DMS153 (cell line): ENCODE results near the gene MIDN.

ENCODE experiments used
- DNase-seq: peaks from one replicate; lab custom pipeline; 2025; lab: John Stamatoyannopoulos, UW

Gene MIDN

GRCh38 chr19:1258707-1259205 is 10.4 kb downstream of the MIDN start:
- DNase-seq, result no peak

DNA sequence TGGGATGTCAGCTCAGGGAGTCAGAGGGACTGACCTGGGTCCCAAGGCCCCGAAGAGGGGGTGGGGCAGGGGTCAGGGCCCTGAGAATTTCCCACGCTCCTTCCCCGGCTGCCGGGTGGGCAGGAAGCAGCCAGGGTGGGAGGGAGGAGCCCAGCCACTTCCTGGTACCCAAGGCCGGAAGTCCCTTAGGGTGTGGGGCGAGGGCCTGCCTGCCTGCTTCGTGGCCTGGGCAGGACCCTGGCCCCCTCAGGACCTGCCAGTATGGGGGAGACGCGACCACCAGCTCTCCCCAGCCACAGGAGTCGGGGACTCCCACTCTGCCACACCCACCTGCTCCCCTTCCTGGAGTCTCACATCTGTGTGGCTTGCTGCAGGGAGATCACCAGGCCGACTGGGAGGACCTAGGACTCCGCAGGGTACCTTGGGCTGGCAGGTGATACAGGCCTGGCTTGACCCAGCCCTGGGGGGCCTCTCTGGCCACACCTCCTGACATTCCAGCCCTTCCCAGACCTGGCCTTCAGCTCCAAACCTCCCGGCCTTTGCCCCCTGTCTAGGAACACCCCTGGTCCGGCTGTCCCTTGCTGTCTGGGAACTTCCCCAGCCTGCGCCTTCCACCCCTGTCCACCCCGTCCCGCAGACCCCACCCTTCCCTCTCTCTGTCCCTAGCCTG is 11.0 kb downstream of the MIDN start:
- no peak for DNase-seq

DNA sequence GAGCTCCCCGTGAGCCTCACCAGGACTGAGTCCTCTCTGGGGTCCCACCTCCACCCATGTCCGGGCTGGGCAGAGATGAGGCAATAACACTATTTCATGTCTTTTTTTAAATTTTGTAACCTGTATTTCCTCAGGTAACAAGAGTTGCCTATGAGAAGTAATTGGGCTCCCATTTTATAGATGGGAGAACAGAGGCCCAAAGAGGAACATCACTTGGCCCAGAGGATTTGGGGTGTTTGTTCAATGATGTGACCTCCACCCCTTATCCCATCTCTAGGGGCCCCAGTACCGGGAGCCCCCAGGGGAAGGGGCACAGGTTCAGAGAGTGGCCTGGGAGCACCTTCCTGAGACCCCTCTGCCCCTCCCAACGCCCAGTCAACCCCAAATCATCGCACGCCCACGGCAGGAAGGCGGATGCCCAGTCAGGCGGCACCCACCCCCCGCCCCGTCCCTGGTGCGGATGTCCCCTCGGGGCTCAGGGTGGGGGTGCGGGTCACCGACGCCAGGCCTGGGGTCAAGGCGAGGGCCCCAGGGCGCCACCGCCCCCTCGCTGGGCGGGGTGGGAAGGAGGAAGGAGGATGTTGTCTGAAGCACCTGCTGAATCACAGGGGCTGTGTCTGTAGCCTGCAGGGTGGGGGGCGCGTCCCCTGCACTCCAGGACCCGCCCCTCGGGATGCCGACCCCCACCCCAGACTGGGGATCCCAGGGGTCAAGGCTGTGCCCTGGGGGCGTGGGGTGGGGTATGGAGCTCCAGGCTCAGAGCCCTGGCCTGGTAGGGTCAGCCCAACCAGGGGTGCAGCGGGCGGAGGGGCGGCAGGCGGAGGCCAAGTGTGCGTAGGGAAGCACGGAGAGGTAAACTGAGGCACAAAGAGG is 11.7 kb downstream of the MIDN start:
- DNase-seq, result no peak

DNA sequence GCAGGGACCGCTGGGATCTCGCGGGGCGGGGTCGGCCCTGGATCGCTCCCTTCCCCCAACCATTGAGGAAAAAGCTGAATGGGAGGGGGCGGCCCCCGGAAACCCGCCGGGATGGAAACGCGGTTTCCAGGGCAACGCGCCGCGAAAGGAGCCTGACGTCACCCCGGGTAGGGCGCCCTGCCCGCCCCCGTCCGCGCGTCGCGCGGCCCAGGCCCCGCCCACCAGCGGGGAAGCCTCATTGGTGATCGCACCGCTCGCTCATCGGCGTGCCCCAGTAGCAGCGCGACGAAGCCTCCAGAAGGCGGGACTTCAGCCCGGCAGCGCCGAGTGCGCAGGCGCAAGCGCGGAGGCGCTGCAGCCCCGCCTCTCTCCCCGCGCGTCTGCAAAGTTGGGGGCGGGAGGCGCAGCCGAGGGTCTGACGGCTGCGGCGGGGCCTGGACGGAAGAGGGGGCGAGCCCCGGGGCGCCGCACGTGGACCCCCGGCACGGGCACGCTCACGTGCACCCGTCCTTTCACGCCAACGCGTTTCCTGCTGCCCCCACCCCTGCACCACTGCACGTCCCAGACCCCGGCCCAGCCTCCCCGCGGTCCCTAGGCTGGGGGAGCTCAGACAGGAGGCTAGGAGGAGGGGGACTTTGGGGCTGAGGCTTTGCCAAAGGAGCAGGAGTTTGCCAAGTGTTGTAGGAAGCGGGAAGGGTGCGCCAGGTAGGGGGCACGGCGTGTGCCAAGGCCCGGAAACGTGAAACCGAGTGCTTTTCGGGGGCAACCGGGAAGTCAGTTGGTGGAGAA is 12.6 kb downstream of the MIDN start:
- DNase-seq, result peak; percentile 71

GRCh38 chr19:1261538-1261797 is 13.1 kb downstream of the MIDN start:
- no peak for DNase-seq

GRCh38 chr19:1261798-1262622 is 13.6 kb downstream of the MIDN start:
- no peak for DNase-seq

GRCh38 chr19:1262623-1263123 is 14.3 kb downstream of the MIDN start:
- no peak for DNase-seq

DNA sequence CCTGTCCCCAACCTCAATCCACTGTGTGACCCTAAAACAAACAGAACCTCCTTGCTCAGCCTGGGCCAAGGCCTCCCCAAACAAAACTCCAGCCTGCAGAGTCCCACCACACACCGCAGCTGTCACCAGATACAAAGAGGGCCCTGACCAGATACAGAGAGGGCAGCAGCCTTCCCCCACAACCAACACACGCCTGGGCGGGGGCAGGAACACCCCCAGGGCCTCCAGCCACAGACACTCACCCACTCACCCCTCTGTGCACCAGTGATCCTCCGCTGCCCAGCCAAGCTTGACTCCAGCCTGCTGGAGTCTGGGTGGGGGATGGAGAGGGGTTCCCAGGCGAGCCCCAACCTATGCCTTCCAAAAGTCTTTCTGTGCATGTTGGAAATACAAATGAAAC is 14.8 kb downstream of the MIDN start:
- no peak for DNase-seq

GRCh38 chr19:1264801-1265614 is 16.6 kb downstream of the MIDN start:
- no peak for DNase-seq

DNA sequence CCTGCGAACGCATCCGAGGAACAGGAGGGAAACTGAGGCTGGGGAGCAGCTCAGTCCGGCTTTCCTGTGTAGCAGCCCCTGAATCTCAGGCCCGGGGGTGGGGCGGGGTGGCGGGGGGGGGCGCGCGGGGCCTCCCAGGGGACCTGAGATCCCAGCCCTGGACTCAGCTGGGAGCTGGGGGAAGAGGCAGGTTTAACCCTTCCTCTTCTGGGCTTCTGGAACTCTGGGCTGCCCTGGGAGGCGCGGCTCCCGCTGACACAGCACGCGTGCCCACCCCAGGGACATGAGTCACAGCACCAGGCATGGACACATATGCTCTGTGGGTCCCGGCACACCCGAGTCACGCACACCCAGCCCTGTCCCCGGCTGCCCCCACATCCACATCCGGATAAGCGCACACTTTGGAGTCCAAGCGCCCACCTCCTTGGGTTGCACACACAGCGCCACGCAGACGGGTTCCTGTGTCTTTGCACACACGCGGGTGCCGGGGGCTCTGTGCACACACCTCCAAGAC is 17.3 kb downstream of the MIDN start:
- no peak for DNase-seq

DNA sequence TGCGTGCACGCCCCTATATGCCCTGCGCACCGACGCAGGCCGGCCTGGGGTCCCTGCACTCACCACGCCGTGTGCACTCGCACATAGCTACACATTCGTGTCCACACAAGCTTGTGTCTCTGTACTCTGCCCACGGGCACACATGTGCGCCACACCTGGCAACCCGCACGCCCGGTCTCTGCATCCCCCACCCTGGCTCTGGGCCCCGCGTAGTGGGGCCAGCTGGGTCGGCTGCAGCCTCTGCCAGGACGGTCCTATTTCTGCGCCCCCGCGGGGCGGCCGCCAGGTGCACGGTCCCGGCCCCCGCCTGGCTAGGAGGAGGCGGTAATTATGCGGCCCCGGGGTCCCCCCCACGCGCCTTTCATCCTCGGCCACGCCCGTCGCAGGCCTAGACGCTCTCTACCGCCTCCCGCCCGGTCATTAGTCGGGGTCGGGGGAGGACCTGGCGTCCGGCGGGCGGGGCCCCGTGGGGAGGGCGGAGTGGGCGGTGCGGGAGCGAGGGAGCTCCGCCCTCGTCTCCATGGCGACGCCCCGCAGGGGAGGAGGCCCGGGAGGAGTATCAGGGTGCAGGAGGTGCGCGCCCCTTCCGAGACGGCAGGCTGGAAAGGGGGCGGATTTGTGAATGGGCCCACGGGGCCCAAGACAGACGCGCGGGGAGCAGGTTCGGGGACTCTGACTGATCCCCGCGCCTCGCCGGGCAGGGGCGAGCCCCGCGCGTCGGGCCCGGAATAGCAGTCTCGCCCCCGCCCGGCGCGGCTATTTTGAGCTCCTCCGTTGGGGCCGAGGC is 17.9 kb downstream of the MIDN start:
- no peak for DNase-seq

DNA sequence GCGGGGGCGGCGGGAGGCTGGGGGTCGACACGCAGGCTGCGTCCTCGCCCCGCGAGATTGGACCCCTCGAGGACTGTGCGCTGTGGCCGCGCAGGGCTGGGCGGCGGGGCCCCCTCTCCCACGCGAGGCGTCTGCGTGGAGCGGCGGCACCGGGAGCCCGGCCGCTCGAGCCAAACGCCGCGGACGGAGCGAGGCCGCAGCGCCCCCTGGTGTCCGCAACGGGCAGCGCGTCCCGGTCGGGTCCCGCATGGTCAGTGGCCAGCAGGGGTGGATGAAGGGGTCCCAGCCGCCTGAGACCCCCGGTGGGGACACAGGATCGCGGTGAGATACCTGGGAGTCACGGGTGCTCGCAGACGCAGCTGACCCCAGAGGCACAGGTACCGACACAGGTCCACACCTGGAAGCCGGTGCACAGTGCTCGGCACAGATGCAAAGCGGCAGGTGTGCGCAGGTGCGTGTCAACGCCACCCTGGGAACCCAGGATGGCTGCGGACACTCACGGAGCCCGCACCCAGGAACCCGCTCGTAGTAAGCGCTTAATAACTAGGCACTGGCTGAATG is 18.6 kb downstream of the MIDN start:
- no peak for DNase-seq

DNA sequence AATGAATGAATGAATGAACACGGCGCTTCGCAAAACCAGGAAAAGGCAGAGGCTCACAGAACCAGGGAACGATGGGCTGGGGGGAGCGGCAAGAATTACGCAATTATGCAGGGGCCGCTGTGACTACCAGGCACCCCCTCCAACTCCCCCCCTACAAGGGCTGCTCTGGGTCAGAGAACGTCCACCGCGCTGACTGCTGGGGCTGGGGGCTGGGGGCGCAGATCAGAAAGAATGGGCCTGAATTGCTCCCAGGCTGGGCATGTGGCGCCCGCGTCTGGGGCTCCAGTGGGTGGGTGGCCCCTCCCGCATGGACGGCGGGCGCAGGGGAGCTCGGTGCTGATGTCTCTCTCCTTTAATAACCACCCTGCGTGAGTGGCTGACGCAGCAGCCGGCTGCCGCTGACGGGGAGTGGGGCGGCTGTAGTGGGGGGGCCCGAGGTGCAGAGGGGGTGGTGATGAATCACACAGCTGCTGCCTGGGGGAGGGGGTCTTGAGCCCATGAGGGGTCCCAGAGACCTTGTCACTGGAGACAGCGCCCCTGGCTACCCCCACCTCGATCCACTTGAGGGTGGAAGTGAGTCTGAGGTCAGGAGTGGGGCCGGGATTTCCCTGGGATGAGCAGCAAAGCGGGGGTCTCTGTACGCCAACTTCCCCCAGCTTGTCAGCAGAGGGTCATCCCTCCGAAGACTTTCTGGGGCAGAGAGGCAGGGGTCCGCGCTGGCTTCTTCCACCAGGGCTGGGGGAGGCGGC is 19.3 kb downstream of the MIDN start:
- no peak for DNase-seq

DNA sequence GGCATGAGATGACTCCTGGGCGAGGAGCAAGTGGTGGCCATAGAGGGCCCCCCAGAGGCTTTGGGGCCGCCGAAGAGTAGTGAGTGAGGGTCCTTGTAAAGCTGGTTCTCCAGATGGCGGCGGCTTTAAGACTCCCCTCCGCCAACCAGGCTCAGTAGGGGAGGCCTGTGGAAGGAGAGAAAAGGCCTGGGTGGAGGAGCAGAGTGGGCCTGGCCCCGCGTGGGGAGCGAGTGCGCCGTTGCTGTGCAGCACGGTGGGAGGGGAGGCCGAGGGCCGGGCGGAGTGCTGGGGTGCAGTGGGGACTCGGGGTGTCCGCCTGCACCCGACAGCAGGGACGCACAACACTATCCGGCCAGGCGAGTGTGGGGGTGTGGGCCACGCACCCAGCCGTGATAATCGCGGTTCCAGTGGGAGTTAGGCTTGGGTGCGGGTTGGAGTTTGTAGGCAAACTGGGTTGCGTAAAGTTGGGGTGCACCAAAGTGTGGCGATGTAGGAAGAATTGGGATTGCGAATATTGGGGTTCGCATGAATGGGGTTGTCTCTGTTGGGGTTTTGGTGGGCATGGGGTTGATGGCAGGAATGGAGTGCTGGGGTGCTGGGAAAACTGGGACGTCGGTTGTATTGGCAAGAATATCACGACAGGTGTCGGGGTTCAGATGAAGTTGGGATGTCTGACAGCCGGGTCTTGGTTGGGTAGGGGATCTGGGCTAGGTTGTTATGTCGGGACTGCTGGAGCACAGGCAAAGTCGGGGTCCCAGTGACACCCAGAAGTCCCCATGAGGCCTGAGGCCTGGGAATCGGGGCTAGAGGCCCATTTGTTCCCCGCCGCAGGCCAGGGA is 20.1 kb downstream of the MIDN start:
- no peak for DNase-seq

- peak; percentile 90 for DNase-seq
Observed at GRCh38 chr19:1269065-1269477, 20.7 kb downstream of the MIDN start, which contains the start of gene CIRBP. Gene CIRBP (plus strand): TSS chr19:1269332. CDS start chr19:1270934, 1,602 bp downstream.

DNA sequence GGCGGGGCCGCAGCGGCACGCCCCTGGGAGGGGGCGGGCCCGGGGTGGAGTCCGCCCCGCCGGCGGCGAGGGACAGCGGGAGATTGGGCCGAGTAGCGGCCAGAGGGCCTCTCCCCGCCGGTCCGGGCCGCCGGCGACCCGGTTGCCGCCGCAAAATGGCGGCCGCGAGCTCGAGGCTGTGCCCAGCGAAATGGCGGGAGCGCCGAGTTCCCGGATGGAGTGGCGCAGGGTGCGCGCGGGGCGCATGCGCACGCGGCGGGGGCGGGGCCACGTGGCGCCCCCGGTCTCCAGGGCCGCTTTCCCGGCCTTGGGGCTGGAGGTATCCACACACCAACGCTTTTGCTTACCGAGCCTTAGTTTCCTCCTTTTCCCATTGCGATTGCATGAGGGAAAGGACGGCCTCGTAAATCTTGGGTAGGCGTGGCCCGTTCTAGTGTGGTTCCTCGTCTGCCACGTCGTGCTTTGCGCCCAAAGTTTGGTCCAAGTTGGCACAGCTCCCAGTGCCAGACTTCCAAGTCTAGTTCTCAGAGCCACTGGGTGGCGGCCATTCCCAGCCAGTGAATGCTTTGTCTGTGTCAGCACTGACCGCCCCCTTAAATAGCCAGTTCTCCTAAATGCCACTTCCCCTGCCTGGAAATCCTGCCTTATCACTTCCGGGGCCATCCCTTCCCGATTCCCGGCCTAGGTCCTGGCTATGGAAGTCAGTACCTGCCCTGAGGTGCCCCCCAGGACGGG is 21.3 kb downstream of the MIDN start:
- peak; percentile 41 for DNase-seq
